Loucy (cell line): ENCODE data around the gene SYMPK.

Experiments used
- H2AFZ ChIP-seq: fragments of 200-600 bp; sonication (generic); 2 replicates; pipeline ENCODE4 v1.6.0; 2016; ENCODE audit warnings: antibody characterized with exemption, mild to moderate bottlenecking, low read length, moderate library complexity
- H3F3A ChIP-seq: fragments of 200-600 bp; 2 replicates; pipeline ENCODE4 v1.6.0; 2016; ENCODE audit warnings: antibody characterized with exemption, low read depth, mild to moderate bottlenecking
- H3K27me3 ChIP-seq: fragments of 200-600 bp; sonication (generic); 2 replicates; pipeline ENCODE4 v1.6.1; 2014; ENCODE audit warnings: low read length, mild to moderate bottlenecking; ENCODE audit not compliant: insufficient read depth, poor library complexity, severe bottlenecking
- H3K36me3 ChIP-seq: fragments of 200-600 bp; sonication (generic); 2 replicates; pipeline ENCODE4 v1.6.1; 2016; ENCODE audit warnings: low read length; ENCODE audit not compliant: insufficient read depth
- H3K4me1 ChIP-seq: fragments of 200-600 bp; sonication (generic); 2 replicates; pipeline ENCODE4 v1.5.1; 2014; ENCODE audit warnings: low read length, mild to moderate bottlenecking; ENCODE audit not compliant: insufficient read depth, poor library complexity, severe bottlenecking
- H3K4me2 ChIP-seq: fragments of 200-600 bp; sonication (generic); 2 replicates; pipeline ENCODE4 v1.6.0; 2014; ENCODE audit warnings: antibody characterized with exemption, low read length, low read depth, mild to moderate bottlenecking; ENCODE audit not compliant: poor library complexity, severe bottlenecking
- H3K4me3 ChIP-seq: fragments of 200-600 bp; sonication (generic); 2 replicates; pipeline ENCODE4 v1.5.1; 2014; ENCODE audit warnings: low read length, mild to moderate bottlenecking, mixed read lengths; ENCODE audit not compliant: poor library complexity, severe bottlenecking
- H3K79me2 ChIP-seq: fragments of 200-600 bp; sonication (generic); 2 replicates; pipeline ENCODE4 v1.6.1; 2014; ENCODE audit warnings: low read length; ENCODE audit not compliant: insufficient read depth
- H3K9ac ChIP-seq: fragments of 200-600 bp; sonication (generic); 2 replicates; pipeline ENCODE4 v1.6.0; 2014; ENCODE audit warnings: mild to moderate bottlenecking, low read depth, low read length, moderate library complexity; ENCODE audit not compliant: poor library complexity, severe bottlenecking
- H3K9me2 ChIP-seq: fragments of 200-600 bp; sonication (generic); replicated peaks from 2 replicates; pipeline ENCODE4 v1.6.1; 2016; ENCODE audit warnings: low read depth, low read length, mixed read lengths
- H3K9me3 ChIP-seq: fragments of 200-600 bp; sonication (generic); 2 replicates; pipeline ENCODE4 v1.6.1; 2014; ENCODE audit warnings: mild to moderate bottlenecking, antibody characterized with exemption, low read length, low read depth; ENCODE audit not compliant: insufficient read depth
- H4K20me1 ChIP-seq: fragments of 200-600 bp; sonication (generic); 2 replicates; pipeline ENCODE4 v1.6.0; 2014; ENCODE audit warnings: antibody characterized with exemption, low read length, mild to moderate bottlenecking; ENCODE audit not compliant: insufficient read depth, poor library complexity, severe bottlenecking
- EZH2phosphoT487 ChIP-seq: fragments of 200-600 bp; IDR thresholded peaks from 2 replicates; pipeline ENCODE4 v1.6.1; 2018; ENCODE audit warnings: antibody characterized with exemption, mild to moderate bottlenecking, moderate library complexity, borderline replicate concordance
- TF ChIP-seq, protein P1 (sequence below): fragments of 200-600 bp; sonication (generic); conservative IDR thresholded peaks from 2 replicates; pipeline ENCODE4 v1.5.1; 2014; ENCODE audit warnings: mild to moderate bottlenecking, antibody characterized with exemption, low read length

Gene SYMPK

GRCh38 chr19:45816236-45817009 is 46.5 kb downstream of the SYMPK start:
- no peak overlapping the region for H3K9ac ChIP-seq
- peaks cover 2% of the 10 kb centered on the region for H4K20me1 ChIP-seq
- H3F3A ChIP-seq = no peaks in the 10 kb centered on the region
- H3K4me1 ChIP-seq = no peaks in the 10 kb centered on the region
- no peak overlapping the region for H3K4me2 ChIP-seq
- peaks cover 7% of the 10 kb centered on the region; the same call in 1 of the 2 replicates for H3K36me3 ChIP-seq
- no peaks in the 10 kb centered on the region for H3K9me2 ChIP-seq
- H3K9me3 ChIP-seq = no peaks in the 10 kb centered on the region
- no peak for TF ChIP-seq EZH2phosphoT487
- TF ChIP-seq, protein P1, sequence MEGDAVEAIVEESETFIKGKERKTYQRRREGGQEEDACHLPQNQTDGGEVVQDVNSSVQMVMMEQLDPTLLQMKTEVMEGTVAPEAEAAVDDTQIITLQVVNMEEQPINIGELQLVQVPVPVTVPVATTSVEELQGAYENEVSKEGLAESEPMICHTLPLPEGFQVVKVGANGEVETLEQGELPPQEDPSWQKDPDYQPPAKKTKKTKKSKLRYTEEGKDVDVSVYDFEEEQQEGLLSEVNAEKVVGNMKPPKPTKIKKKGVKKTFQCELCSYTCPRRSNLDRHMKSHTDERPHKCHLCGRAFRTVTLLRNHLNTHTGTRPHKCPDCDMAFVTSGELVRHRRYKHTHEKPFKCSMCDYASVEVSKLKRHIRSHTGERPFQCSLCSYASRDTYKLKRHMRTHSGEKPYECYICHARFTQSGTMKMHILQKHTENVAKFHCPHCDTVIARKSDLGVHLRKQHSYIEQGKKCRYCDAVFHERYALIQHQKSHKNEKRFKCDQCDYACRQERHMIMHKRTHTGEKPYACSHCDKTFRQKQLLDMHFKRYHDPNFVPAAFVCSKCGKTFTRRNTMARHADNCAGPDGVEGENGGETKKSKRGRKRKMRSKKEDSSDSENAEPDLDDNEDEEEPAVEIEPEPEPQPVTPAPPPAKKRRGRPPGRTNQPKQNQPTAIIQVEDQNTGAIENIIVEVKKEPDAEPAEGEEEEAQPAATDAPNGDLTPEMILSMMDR = no peak
- H3K4me3 ChIP-seq = no peak overlapping the region
- H3K27me3 ChIP-seq = no peaks in the 10 kb centered on the region
- H3K79me2 ChIP-seq = no peaks in the 10 kb centered on the region
- no peak overlapping the region for H2AFZ ChIP-seq

- Histone ChIP-seq H4K20me1 (no peaks in the 10 kb centered on the region), H3K9me2 (no peaks in the 10 kb centered on the region), H3K79me2 (no peaks in the 10 kb centered on the region), H3K27me3 (no peaks in the 10 kb centered on the region), H3F3A (no peaks in the 10 kb centered on the region), H3K4me1 (no peaks in the 10 kb centered on the region), H3K9ac (no peak overlapping the region), H3K9me3 (no peaks in the 10 kb centered on the region), H3K4me3 (no peak overlapping the region), H3K36me3 (peaks cover 7% of the 10 kb centered on the region; the same call in 1 of the 2 replicates), H3K4me2 (no peak overlapping the region), H2AFZ (no peak overlapping the region)
- TF ChIP-seq, protein P1 = no peak
- TF ChIP-seq EZH2phosphoT487 = no peak
These were observed 47.3 kb downstream of the SYMPK start for GRCh38 chr19:45815481-45816216.

DNA sequence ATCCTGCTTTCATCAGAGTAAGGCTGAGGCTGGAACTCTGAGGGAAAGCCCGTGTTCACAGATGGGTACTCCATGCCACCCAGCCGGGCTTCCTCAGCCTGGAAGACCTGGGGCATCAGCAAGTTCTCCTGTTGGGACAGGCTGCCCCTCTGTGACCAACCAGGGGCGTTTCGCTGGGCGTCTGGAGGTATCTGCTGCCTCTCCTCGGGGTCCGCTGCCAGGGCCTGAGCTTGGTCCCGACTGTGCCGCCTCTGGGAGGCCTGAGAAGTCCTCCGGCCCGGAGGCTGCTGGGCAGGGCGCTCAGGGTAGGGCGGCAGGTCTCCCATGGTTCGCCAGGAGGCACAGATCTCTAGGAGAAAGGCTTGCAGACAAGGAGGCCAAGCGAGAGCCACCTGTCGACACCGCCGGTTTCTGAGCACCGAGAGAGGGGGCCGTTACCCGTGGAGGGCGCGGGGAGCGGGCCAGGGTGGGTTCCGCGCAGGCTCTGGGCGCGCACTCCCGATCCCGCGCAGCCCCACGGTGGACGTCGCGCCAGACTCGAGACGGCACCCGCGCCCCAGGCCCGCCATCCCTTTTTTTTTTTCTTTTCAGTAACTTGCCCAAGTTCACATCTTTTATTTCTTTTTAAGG is 48.0 kb downstream of the SYMPK start, which contains the start of gene RSPH6A:
Gene RSPH6A (minus strand): TSS at position 458 of the 630 bp plus-strand sequence. CDS start 132 bp downstream, at position 326.
- Histone ChIP-seq H3K4me2 (no peak within 1 kb of the TSS), H3F3A (no peaks in the 10 kb centered on the region), H3K9me2 (no peaks in the 10 kb centered on the region), H3K36me3 (peaks cover under 1% of the 10 kb centered on the region; the same call in 1 of the 2 replicates), H3K79me2 (no peaks in the 10 kb centered on the region), H4K20me1 (no peaks in the 10 kb centered on the region), H2AFZ (no peak within 1 kb of the TSS), H3K4me3 (no peak within 1 kb of the TSS), H3K4me1 (peaks cover 5% of the 10 kb centered on the region), H3K9ac (no peak within 1 kb of the TSS), H3K9me3 (no peaks in the 10 kb centered on the region), H3K27me3 (no peaks in the 10 kb centered on the region)
- no peak for TF ChIP-seq EZH2phosphoT487
- TF ChIP-seq, protein P1 = no peak
